K562 (cell line): ENCODE data around the gene CLCN4. TPM values are rescaled to one million over a fixed set of nuclear protein-coding genes. Genes with fewer than 3 reads are reported as not detected.

ENCODE experiments used
- ATAC-seq: fragments of 200-7000 bp; cut with Tn5 transposase; 3 replicates; pipeline ENCODE4 v1.9.1; 2020; ENCODE audit warnings: moderate library complexity
- BruUV-seq: library from RNA; stranded (reverse); fragments of 400-500 nt; replicated peaks from 2 replicates; lab custom pipeline; 2021; lab: Mats Ljungman, UMichigan
- CTCF ChIA-PET: fragments of 300-600 bp; formaldehyde crosslinking; extraction: SDS; loops from one replicate; lab custom pipeline; 2021; ENCODE audit warnings: low intra/inter-chr PET ratio; lab: Yijun Ruan, JAX
- POLR2A ChIA-PET: fragments of 300-600, 350-650 bp; sonication (Branson Sonifier 250); formaldehyde crosslinking; extraction: SDS; loops from one replicate; lab custom pipeline; 2021; ENCODE audit warnings: antibody characterized with exemption, inconsistent platforms; lab: Yijun Ruan, JAX
- DNase-seq, 4 experiments: peaks; one replicate each; pipeline versions ENCODE4 v3.0.0 to v3.0.0-alpha.2; 2011 to 2018; ENCODE audit warnings: low spot score in 3 of 4, mixed read lengths in 3 of 4; ENCODE audit errors: extremely low read depth in 1 of 4
- FAIRE-seq: peaks from 2 replicates; lab custom pipeline; 2011; peaks lifted over from hg19 to GRCh38; lab: Jason Lieb, UNC
- H2AFZ ChIP-seq: 2 replicates; pipeline ENCODE4 v1.6.0; 2011; ENCODE audit warnings: low read depth, low read length, control low read depth, inconsistent platforms
- H3K27ac ChIP-seq: fragments of 200-600 bp; 3 replicates; pipeline ENCODE4 v1.8.0; 2011; ENCODE audit warnings: low read depth, mild to moderate bottlenecking, control low read depth, inconsistent platforms, low read length, moderate library complexity, mixed read lengths; ENCODE audit errors: extremely low read depth
- H3K27me3 ChIP-seq, 2 experiments: fragments of 300-600 bp in 1 of 2; 2 replicates in 1 of 2; 3 replicates in 1 of 2; pipeline versions ENCODE4 v1.6.0 to v1.8.0; 2011; ENCODE audit warnings: inconsistent platforms in 2 of 2, low read length in 2 of 2, mild to moderate bottlenecking in 1 of 2, mixed read lengths in 1 of 2, moderate library complexity in 1 of 2; ENCODE audit not compliant: control insufficient read depth in 2 of 2, insufficient read depth in 2 of 2
- H3K36me3 ChIP-seq: fragments of 300-600 bp; 3 replicates; pipeline ENCODE4 v1.8.0; 2011; ENCODE audit warnings: mild to moderate bottlenecking, low read length, inconsistent platforms; ENCODE audit not compliant: control insufficient read depth, insufficient read depth
- H3K4me1 ChIP-seq, 2 experiments: fragments of 200-600 bp in 1 of 2; replicated peaks in 1 of 2; 2 replicates in 1 of 2; 3 replicates in 1 of 2; pipeline versions ENCODE4 v1.5.1 to v1.8.0; 2011; ENCODE audit warnings: inconsistent platforms in 2 of 2, low read length in 2 of 2, mild to moderate bottlenecking in 1 of 2, mixed read lengths in 1 of 2, moderate library complexity in 1 of 2; ENCODE audit not compliant: control insufficient read depth in 2 of 2, insufficient read depth in 2 of 2
- H3K4me2 ChIP-seq: 2 replicates; pipeline ENCODE4 v1.6.1; 2011; ENCODE audit warnings: low read length, control low read depth, inconsistent platforms, mixed read lengths; ENCODE audit not compliant: insufficient read depth
- H3K4me3 ChIP-seq: fragments of 200-600 bp; sonication (generic), shearing (Covaris generic); 2 replicates; pipeline ENCODE4 v1.5.1; 2016; ENCODE audit warnings: control low read depth, inconsistent platforms
- H3K79me2 ChIP-seq: fragments of 200-600 bp; 3 replicates; pipeline ENCODE4 v1.8.0; 2011; ENCODE audit warnings: low read length, inconsistent platforms; ENCODE audit not compliant: control insufficient read depth, insufficient read depth
- H3K9ac ChIP-seq, 2 experiments: 2 replicates each; pipeline versions ENCODE4 v1.6.0 to v1.6.1; 2011; ENCODE audit warnings: low read depth in 2 of 2, low read length in 2 of 2, control low read depth in 1 of 2, inconsistent platforms in 1 of 2, mild to moderate bottlenecking in 1 of 2, mixed read lengths in 1 of 2; ENCODE audit not compliant: insufficient read depth in 1 of 2
- H3K9me1 ChIP-seq: one replicate; pipeline ENCODE4 v1.6.0; 2011; ENCODE audit warnings: inconsistent platforms, mild to moderate bottlenecking, low read length, moderate library complexity; ENCODE audit not compliant: control insufficient read depth, insufficient read depth
- H3K9me3 ChIP-seq: replicated peaks from 2 replicates; pipeline ENCODE4 v1.5.1; 2011; ENCODE audit warnings: low read depth, low read length, inconsistent platforms; ENCODE audit not compliant: control insufficient read depth, insufficient read depth
- H4K20me1 ChIP-seq: replicated peaks from 2 replicates; pipeline ENCODE4 v1.6.1; 2011; ENCODE audit warnings: low read length, inconsistent platforms, mixed read lengths; ENCODE audit not compliant: control insufficient read depth, insufficient read depth
- ELF2 ChIP-seq: fragments of 250-450 bp; sonication (Bioruptor Pico); IDR thresholded peaks from 2 replicates; pipeline ENCODE4 v1.5.0; 2021; ENCODE audit warnings: mild to moderate bottlenecking
- FUS ChIP-seq: fragments of 200-400 bp; formaldehyde crosslinking; optimal IDR thresholded peaks from 2 replicates; pipeline ENCODE3; 2017; ENCODE audit warnings: low read depth, low read length
- IRF2 ChIP-seq: sonication (generic); formaldehyde crosslinking; IDR thresholded peaks from 2 replicates; pipeline ENCODE4 v1.8.1; 2022; ENCODE audit warnings: mild to moderate bottlenecking, missing genetic modification reagents
- JUND ChIP-seq, 2 experiments: IDR thresholded peaks; 2 replicates in 1 of 2; 3 replicates in 1 of 2; pipeline ENCODE4 v1.6.1; 2011; ENCODE audit warnings: borderline replicate concordance in 2 of 2, low read depth in 2 of 2, low read length in 2 of 2, improper control_type of control experiment in 1 of 2, missing biosample characterization in 1 of 2, missing genetic modification characterization in 1 of 2, missing genetic modification reagents in 1 of 2
- KDM1A ChIP-seq, 2 experiments: fragments of 450-650 bp; IDR thresholded peaks; 2 replicates each; pipeline ENCODE4 v1.6.1; 2016; ENCODE audit warnings: mild to moderate bottlenecking in 2 of 2
- MEF2A ChIP-seq: IDR thresholded peaks from 2 replicates; pipeline ENCODE4 v1.6.1; 2011; ENCODE audit warnings: low read depth, mild to moderate bottlenecking, low read length, moderate library complexity; ENCODE audit not compliant: control insufficient read depth
- PHF20 ChIP-seq: fragments of 450-650 bp; IDR thresholded peaks from 2 replicates; pipeline ENCODE4 v1.6.1; 2018; ENCODE audit not compliant: partially characterized antibody
- POLR2G ChIP-seq: fragments of 200-400 bp; formaldehyde crosslinking; IDR thresholded peaks from 2 replicates; pipeline ENCODE4 v1.6.1; 2017; ENCODE audit warnings: low read depth, mild to moderate bottlenecking, antibody characterized with exemption, low read length, moderate library complexity
- SMARCA5 ChIP-seq: fragments of 450-650 bp; IDR thresholded peaks from 2 replicates; pipeline ENCODE4 v1.6.1; 2016
- SP1 ChIP-seq: sonication (generic); formaldehyde crosslinking; IDR thresholded peaks from 2 replicates; pipeline ENCODE4 v1.8.1; 2022; ENCODE audit warnings: mild to moderate bottlenecking, missing genetic modification reagents
- SRSF9 ChIP-seq: fragments of 200-400 bp; formaldehyde crosslinking; IDR thresholded peaks from 2 replicates; pipeline ENCODE4 v1.6.1; 2017; ENCODE audit warnings: low read depth, low read length, borderline replicate concordance
- TRIM28 ChIP-seq: fragments of 450-650 bp; IDR thresholded peaks from 2 replicates; pipeline ENCODE4 v1.6.1; 2017
- ZNF124 ChIP-seq: sonication (generic); formaldehyde crosslinking; IDR thresholded peaks from 2 replicates; pipeline ENCODE4 v1.8.1; 2022; ENCODE audit warnings: missing genetic modification reagents
- ZNF717 ChIP-seq: fragments of 250-450 bp; sonication (Bioruptor Pico); IDR thresholded peaks from 2 replicates; pipeline ENCODE4 v1.5.0; 2021
- ZNF764 ChIP-seq: fragments of 250-450 bp; sonication (Bioruptor Pico); IDR thresholded peaks from 2 replicates; pipeline ENCODE4 v1.4.0; 2020; ENCODE audit warnings: low read depth, mild to moderate bottlenecking, moderate library complexity
- WGBS: fragments of 100-300 bp; shearing (Covaris generic); methylation state at CpG from one replicate; pipeline ENCODE4 v1.1.6; 2016; ENCODE audit warnings: low coverage, mixed read lengths; ENCODE audit not compliant: insufficient coverage; ENCODE audit errors: missing lambda C conversion rate; 5-methylcytosine and 5-hydroxymethylcytosine counted together
- in situ Hi-C: fragments of 300-500 bp; cut with MboI; formaldehyde crosslinking; loops from 4 replicates; pipeline ENCODE4 v1.15.0; 2018; ENCODE audit warnings: inconsistent platforms, mixed read lengths
- intact Hi-C: fragments of 100-400 bp; cut with micrococcal nuclease; formaldehyde crosslinking; loops from 2 replicates; pipeline ENCODE4 v1.14.2; 2022
- polyA plus RNA-seq, 8 experiments: library from polyadenylated mRNA; depleted of rRNA in 4 of 8; stranded (reverse) in 5 of 8; unstranded in 3 of 8; fragments of >200 nt; fragmentation: Nextera tagmentation in 2 of 8; fragmentation: Illumina TruSeq in 1 of 8; extraction: Ambion mirVana in 2 of 8; extraction: Trizol in 1 of 8; gene quantifications; 2 replicates each; pipeline versions ENCODE4 v1.2.1 to v1.2.3, GENCODE V29; 2011 to 2014; ENCODE audit warnings: inconsistent platforms in 1 of 8, missing spikeins in 1 of 8
- total RNA-seq, 7 experiments: library from RNA; depleted of rRNA in 6 of 7; stranded (reverse); fragments of >200 nt in 6 of 7; fragmentation: Illumina TruSeq in 2 of 7; extraction: Trizol in 2 of 7; gene quantifications; 2 replicates each; pipeline versions ENCODE4 v1.2.1 to v1.2.3, GENCODE V29; 2011 to 2021; ENCODE audit warnings: low replicate concordance in 1 of 7
- TF ChIP-seq, protein P1 (sequence below), 2 experiments: fragments of 450-650 bp in 1 of 2; sonication (generic) in 1 of 2; formaldehyde crosslinking in 1 of 2; IDR thresholded peaks in 1 of 2; conservative IDR thresholded peaks in 1 of 2; 2 replicates each; pipeline versions ENCODE4 v1.6.1 to v1.8.1; 2016 to 2023; ENCODE audit warnings: mild to moderate bottlenecking in 2 of 2, moderate library complexity in 2 of 2, inconsistent platforms in 1 of 2, missing genetic modification reagents in 1 of 2

The CLCN4 gene
- total and polyA plus RNA-seq, 9 of the 15 experiments (the other 6 are each of a cell fraction or from before 2014, with no cell fraction given), result 0.03 to 0.24 (median 0.10) TPM; not detected in 1

DNA sequence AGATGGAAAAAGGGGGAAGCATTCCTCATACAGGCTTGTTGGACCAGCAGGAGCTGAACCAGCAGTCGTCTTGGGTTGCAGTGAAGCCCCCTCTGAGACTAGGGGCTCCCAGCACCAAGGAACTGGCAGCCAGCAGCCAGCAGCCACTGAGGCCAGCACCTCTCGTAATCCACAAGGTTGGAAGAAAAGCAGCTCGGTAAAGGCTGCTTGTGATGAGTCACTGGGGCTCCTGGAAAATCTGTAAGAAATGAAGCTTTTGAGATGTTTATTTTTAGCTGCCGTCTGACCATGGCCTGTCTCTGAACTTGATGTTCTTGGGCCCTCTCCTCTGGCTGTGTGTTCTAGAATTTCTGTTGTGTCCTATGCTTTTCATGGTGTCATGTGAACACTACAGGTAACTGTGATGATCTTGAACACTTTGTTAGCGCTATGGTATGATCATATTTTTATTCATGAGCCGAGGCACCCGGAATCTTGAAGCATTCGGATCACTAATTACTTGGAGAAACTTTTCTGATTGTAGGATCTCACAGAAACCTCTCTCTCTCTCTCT, 18.6 kb downstream of the CLCN4 start:
- Histone ChIP-seq H3K36me3 (no peaks in the 10 kb centered on the region), H3K27me3 (no peaks in the 10 kb centered on the region; a peak in 1 of 5 replicates), H3K9me1 (no peaks in the 10 kb centered on the region), H3K9ac (peak overlapping the region; percentile 14 to 26; a peak in 2 of 4 replicates), H2AFZ (peak overlapping the region; percentile 15; the same call in 1 of the 2 replicates), H3K4me3 (no peak overlapping the region), H3K27ac (0 out of 3 replicates have a peak overlapping the region, but pooled peaks have one; percentile 10), H3K4me1 (peaks cover 32 to 57% of the 10 kb centered on the region in 2 experiments), H4K20me1 (no peaks in the 10 kb centered on the region), H3K4me2 (0 out of 2 replicates have a peak overlapping the region, but pooled peaks have one; percentile 27), H3K79me2 (no peaks in the 10 kb centered on the region), H3K9me3 (no peaks in the 10 kb centered on the region)
- DNase-seq (peak in 2 of 4 experiments; percentile 20 to 54), FAIRE-seq (peak; percentile 70), ATAC-seq (peak; percentile 18)
- ChIA-PET CTCF (interaction anchor here (1.5 kb wide), 1 partner anchor 56 kb away, joined by 3 read pairs; no protein-coding TSS in a partner anchor), POLR2A (no interaction called here)
- intact Hi-C loops (no loop called here), in situ Hi-C loops (loop anchor here (10.0 to 25.0 kb wide), 3 partner anchors 949 to 1587 kb away; partner anchors contain the start of gene MSL3)
- peak; percentile 51; the same call in 1 of the 2 replicates for TF ChIP-seq JUND (IDR thresholded peaks at IDR 0.05; ENCODE audit: borderline replicate concordance, low read depth, low read length)
- peak; percentile 40; the same call in 1 of the 3 replicates for TF ChIP-seq JUND (tag; IDR thresholded peaks at IDR 0.05; ENCODE audit: borderline replicate concordance, low read depth, low read length)
- TF ChIP-seq SMARCA5, result no peak
- no peak for TF ChIP-seq IRF2 (CRISPR knock-in tag)
- no peak for TF ChIP-seq SRSF9
- no peak for TF ChIP-seq ZNF717 (CRISPR knock-in tag)
- no peak for TF ChIP-seq TRIM28
- TF ChIP-seq ZNF764, result no peak
- TF ChIP-seq POLR2G, result no peak
- peak; percentile 70 for TF ChIP-seq MEF2A
- no peak for TF ChIP-seq FUS
- TF ChIP-seq ZNF124 (CRISPR knock-in tag), result no peak
- 0 out of 4 replicates have a peak, but pooled peaks of 1 of the 2 experiments have one; percentile 52 for TF ChIP-seq KDM1A (IDR thresholded peaks at IDR 0.05)
- TF ChIP-seq, protein P1, sequence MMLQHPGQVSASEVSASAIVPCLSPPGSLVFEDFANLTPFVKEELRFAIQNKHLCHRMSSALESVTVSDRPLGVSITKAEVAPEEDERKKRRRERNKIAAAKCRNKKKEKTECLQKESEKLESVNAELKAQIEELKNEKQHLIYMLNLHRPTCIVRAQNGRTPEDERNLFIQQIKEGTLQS (IDR thresholded peaks at IDR 0.05), result peak; percentile 57
- TF ChIP-seq, protein P1 (CRISPR knock-in tag; conservative IDR thresholded peaks at IDR 0.05), result no peak
- no peak for TF ChIP-seq ELF2 (CRISPR knock-in tag)
- TF ChIP-seq SP1, result no peak
- TF ChIP-seq PHF20, result no peak
- BruUV-seq, result no TSS peak
- WGBS, result 3% methylated on average over 5 of the region's 8 CpGs
